GM21367 (cell line): ENCODE data around the gene TUBD1.
"Not testable (repeated sequence)": the region's sequence is repeated elsewhere in the genome, so short reads cannot be mapped to it uniquely, and the experiment has no call there.

Source experiments
- ATAC-seq: cut with Tn5 transposase; IDR thresholded peaks from one replicate; pipeline ENCODE4 v1.9.1; 2021; ENCODE audit not compliant: unreplicated experiment

The TUBD1 gene

DNA sequence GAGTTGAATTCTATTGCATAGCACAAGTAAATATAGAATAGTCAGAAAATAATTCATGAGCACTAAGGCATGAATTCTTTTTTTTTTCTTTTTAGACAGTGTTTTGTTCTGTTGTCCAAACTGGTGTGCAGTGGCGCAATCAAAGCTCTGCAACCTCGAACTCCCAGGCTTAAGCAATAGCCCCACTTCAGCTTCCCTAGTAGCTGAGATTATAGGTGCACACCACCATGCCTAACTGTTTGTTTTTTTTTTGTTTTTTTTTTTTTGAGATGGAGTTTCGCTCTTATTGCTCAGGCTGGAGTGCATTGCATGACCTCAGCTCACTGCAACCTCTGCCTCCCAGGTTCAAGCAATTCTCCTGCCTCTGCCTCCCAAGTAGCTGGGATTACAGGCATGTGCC lies 16.6 kb downstream of the TUBD1 start:
- no peak for ATAC-seq

DNA sequence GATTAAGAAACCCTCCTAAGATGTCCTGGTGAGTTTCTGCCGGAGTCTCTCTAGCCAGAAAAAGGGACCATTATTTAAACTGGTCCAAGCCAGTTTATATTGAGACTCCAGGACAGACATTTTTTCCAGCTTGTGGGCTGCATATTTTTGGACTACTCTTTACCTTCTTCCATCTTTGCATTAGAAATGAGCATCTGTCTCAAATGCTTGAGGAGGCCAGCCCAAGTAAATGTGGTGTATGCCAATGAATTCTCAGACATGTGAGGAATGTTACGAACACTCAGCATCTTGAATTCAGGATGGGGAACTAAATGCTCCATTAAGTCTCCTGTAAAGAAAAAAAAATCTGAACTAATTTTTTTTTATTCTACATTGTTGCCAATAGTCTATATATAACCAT lies 18.4 kb downstream of the TUBD1 start:
- no peak for ATAC-seq

DNA sequence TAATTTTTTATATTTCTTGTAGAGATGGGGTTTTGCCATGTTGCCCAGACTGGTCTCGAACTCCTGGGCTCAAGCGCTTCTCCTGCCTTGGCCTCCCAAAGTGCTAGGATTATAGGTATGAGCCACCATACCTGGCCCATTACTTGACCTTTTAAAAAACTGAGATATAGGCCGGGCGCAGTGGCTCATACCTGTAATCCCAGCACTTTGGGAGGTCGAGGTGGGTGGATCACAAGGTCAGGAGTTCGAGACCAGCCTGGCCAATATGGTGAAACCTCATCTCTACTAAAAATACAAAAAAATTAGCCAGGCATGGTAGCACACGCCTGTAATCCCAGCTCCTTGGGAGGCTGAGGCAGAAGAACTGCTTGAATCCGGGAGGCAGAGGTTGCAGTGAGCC lies 19.3 kb downstream of the TUBD1 start:
- not testable (repeated sequence) for ATAC-seq

DNA sequence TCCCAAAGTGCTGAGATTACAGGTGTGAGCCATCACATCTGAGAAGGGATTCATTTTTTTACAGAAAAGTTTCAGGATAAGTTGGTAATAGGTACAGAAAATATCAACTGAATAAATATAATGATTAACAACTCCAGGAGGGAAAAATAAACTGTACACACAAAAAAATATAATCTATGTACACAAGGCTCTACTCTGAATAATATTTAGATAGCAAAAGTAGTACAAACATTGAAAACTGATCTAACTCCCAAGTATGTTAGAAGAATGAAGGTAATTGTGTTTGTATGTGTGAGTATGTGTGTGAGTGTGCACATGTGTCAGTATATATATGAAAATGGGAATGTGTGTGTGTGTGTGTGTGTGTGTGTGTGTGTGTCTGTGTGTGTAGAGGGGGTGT lies 20.4 kb downstream of the TUBD1 start:
- no peak for ATAC-seq

DNA sequence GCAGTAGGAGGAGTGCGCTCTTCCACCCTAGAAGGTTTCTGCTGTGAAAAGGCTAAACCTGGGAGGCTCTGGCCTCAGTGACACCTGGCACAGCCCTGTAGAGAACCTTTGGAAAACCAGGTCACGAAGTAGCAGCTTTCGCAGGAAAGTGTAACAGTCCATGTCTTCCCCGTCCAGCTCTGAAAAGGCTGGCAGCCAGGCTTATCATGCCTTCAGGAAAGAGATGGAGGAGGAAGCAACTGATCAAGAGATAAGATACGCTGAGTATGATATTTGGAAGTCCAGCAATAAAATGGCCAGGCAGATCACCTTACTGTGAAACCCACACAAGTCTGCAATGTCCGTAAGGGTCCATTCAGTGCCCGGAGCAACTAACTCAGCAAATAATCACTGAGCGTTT lies 22.3 kb downstream of the TUBD1 start:
- ATAC-seq, result no peak

DNA sequence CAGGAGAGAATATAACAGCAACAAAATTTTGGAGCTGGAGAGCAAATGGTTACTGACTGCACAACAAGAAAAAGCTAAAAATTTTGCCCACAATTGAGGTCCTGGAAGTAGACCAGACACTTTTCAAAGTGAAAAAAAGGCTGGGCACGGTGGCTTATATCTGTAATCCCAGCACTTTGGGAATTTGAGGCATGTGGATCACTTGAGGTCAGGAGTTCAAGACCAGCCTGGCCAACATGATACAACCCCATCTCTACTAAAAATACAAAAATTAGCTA lies 22.9 kb downstream of the TUBD1 start:
- ATAC-seq, result no peak

DNA sequence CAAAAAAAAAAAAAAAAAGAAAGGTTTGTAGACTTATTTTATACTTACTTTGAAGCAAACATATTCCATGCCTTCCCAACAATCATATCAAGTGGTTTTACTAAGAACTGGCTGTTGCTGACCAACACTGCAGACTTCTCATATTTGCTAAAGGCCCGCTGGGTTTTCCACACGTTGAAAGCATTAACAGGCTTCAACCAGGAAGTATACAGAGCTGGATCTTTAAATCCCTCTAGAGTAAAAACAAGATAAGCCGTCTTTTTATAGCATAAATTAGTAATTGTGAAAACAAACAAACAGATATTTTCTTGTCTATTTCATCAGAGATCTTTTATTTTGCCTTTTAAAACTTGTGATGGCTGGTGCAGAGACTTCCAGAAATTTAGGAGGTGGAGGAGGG lies 29.1 kb downstream of the TUBD1 start:
- no peak for ATAC-seq

DNA sequence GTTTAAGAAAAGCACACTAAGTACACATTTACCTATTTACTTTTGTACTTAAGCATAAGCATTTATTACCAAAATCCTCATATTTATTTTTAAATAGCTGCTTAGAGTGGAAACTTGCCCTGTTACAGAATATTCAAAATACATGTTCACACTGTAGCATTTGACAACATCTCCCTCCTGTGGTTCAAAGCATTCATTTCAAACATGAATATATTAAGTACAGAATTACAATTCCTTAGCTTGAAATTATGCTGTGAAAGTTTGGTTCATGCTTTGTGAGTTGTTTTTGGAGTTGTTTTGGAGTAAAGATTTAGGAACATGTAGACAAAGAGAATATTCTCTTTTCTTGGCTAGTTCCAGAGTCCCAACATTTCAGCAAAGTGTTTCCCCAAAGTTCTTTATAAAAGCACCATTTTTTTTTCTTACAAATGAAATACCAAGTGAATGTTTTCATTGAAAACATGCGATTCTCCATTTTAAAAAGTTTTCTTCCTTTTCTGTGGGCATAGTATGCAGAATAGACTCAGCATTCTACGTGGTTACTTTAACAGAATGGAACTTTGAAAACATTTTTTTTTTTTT lies 33.2 kb downstream of the TUBD1 start:
- no peak for ATAC-seq

DNA sequence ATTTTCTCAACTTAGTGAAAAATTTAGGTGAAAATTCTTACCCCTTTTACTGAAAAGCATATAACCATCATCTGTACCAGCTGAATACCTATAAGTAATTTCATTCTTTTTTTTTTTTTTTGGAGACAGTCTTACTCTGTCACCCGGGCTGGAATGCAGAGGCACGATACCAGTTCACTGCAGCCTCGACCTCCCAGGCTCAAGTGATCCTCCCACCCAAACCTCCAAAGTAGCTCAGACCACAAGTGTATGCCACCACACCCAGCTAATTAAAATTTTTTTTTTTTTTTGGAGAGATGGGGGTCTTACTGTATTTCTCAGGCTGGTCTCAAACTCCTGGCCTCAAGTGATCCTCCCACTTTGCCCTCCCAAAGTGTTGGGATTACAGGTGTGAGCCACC lies 33.8 kb downstream of the TUBD1 start:
- ATAC-seq, result no peak

DNA sequence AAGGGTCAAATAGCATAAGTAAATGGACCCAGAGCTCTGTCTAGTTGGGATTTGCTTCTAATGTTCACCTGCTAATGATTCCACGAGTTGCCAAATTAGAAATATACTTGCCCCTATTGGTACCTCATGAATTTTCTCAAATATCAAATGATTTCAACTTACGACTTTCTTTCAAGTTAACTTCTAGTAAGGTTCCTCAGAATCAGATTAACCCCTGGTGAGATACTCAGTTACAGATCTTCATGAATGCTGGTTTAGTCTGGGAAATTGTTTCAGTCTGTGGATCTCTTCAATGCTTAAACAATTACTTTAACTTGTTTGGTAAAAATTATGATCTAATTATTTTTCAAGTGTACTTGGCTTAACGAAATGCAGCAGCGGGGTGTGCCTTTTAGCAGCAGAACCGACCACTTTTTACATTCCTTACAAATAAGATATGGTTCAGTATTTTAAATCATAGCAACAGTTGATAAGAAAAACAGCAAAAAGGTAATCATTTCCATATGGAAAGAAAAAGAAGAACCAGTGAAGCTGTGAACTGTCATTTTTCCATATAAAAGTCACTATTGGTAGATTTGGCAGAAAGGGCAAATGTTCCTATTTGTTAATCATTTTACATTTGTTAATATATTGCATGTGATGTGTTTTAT lies 34.5 kb downstream of the TUBD1 start:
- no peak for ATAC-seq

DNA sequence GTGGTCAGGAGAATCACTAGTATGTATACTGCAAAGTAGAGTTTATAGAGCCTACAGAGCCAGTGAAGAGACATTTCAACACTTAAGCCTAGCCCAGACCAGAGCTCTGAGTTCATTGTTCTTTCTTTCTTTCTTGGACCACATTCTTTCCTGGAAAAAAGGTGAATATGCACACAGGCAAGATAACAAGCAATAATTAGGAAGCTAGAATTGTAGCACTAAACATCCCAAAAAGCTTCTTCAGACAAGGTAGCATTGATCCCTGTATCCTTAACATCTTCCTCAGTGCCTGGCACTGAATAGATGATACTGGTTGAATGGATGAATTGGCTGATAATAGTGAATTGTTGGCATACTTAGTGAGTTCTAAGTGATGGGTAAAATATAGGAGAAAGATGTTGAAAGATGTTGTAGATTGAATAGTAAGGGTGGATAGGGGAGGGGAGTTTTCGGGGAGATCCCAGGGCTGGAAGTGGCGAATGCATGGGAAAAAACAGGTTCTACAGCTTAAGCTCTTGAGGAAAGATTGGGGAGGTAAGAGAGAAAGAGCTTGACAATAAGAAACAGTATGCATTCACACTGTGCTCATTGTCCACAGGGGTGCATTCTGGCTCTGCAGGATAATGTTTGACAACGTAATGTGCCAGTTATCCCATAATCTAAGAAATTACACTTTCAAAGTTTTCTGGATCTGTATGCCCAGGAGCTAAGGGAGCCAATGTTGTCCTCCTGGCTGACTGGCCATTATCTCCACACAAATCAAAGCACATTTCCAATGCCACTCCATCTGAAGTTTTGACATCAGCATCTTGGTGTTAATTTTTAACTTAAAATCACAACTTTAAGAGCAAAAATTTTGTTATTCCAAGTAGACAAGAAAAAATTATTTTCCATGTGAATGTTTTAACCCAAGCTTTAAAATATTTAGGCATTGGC lies 35.6 kb downstream of the TUBD1 start:
- no peak for ATAC-seq

DNA sequence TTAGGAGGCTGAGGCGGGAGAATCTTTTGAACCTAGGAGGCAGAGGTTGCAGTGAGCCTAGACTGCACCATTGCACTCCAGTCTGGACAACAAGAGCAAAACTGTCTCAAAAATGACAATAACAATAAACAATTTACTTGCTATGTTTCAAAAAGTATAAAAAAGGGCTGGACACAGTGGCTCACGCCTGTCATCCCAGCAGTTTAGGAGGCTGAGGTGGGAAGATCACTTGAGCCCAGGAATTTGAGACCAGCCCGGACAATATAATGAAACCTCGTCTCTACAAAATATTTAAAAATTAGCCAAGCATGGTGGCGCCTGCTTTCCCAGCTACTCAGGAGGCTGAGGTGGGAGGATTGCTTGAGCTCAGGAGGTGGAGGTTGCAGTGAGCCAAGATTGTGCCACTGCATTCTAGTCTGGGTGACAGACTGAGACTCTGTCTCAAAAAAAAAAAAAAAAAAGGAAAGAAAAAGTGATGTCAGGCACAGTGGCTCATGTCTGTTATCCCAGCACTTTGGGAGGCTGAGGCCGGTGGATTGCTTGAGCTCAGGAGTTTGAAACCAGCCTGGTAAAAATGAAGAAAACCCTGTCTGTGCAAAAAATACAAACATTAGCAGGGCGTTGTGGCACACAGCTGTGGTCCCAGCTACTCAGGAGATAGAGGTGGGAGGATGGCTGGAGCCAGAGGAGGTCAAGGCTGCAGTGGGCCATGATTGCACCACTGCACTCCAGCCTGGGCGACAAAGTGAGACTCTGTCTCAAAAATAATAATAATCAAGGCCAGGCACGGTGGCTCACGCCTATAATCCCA lies 38.6 kb downstream of the TUBD1 start:
- ATAC-seq, result not testable (repeated sequence)

DNA sequence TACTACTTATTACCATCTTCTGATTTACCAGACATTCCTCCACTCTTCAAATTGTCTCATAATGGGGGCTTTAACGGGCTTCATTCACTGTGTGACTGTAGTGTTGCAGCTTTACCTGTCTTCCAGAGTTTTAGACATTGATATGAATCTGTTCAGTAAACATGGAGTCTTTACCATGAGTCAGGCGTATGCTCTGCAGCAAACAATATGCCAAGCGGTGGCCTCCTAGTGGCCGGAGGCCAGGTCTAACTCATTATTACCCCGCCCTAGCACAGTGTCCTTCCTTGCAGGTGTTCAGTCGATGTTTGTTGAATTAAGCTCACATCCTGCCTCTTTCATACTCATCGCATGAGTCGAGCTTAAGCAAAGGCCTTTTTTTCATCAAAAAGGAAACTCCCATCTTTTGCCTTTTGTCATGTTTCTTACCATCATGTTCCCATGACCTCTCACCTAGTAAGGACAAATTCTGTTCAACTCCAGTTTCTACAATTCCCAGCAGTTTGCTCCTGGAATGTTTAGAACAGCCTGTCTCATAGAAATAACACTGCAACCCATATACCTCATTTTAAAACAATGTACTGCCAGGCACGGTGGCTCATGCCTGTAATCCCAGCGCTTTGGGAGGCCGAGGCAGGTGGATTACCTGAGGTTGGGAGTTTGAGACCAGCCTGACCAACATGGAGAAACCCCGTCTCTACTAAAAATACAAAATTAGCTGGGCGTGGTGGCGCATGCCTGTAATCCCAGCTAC lies 39.4 kb downstream of the TUBD1 start:
- ATAC-seq, result no peak

DNA sequence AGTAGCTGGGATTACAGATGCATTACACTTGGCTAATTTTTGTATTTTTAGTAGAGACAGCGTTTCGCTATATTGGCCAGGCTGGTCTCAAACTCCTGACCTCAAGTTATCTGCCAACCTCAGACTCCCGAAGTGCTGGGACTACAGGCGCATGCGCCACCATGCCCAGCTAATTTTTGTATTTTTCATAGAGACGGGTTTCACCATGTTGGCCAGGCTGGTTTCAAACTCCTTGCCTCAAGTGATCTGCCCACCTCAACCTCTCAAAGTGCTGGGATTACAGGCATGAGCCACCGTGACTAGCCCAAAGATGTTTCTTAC lies 39.9 kb downstream of the TUBD1 start:
- not testable (repeated sequence) for ATAC-seq

DNA sequence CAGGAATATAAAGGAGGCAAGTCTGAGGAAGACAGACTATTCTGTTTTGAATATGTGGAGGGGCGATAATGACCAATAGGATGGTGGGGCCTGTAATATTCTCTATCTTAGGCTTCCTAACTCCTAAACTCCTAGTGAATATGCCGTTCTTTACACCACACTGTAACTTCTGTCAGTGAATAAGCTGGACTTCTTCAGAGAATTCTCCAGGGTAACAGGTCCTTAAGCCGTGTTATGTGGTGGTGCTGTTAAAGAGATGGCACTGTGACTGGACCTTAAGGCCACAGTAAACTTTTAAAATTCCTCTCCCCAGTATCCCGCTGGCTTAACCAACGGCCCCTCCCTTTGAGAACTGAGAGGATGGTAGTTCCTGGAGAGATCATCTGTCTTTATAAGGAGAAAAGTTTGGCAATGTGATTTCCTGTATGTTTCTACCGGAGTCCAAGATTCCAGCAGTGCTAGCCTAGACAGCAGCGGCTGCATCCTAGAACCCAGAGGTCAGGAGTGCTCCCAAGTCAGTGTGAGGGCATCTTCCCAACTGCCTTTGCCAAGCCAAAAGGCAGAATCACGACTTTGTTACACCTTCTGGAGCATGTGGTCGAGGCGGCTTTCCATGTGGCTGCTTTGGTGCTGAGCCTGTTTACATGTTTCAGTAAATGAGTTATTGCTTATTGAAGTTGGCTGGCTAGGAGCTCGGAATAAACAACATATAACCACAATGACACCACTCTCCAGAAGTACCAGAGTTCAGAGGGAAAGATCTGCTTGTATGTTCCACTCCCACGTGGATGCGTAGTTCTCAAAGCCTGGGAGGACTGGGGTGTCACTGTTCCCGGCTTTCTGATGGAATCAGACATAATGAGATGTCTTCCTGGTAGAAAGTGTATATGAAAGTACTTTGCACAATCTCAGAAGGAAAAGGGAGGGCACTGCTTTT lies 41.0 kb downstream of the TUBD1 start:
- ATAC-seq, result no peak

DNA sequence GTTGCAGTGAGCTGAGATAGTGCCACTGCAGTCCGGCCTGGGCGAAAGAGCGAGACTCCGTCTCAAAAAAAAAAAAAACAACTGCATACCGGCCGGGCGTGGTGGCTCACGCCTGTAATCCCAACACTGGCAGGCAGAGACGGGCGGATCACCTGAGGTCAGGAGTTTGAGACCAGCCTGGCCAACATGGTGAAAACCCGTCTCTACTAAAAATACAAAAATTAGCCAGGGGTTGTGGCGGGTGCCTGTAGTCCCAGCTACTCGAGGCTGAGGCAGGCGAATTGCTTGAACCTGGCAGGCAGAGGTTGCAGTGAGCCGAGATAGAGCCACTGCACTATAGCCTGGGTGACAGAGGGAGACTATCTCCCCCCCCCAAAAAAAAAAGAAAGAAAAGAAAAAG lies 42.4 kb downstream of the TUBD1 start:
- ATAC-seq, result not testable (repeated sequence)

DNA sequence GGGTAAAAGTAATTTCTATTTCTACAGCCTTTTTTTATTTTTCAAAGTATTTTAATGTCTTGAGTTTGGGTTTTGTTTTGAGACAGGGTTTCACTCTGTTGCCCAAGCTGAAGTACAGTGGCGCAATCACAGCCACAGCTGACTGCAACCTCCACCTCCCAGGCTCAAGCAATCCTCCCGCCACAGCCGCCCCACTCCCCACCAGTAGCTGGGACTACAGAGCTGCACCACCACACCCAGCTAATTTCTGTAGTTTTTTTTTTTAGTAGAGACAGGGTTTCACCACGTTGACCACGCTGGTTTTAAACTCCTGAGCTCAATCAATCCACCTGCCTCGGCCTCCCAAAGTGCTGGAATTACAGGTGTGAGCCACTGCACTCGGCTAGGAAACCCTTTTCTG lies 44.0 kb downstream of the TUBD1 start:
- no peak for ATAC-seq

DNA sequence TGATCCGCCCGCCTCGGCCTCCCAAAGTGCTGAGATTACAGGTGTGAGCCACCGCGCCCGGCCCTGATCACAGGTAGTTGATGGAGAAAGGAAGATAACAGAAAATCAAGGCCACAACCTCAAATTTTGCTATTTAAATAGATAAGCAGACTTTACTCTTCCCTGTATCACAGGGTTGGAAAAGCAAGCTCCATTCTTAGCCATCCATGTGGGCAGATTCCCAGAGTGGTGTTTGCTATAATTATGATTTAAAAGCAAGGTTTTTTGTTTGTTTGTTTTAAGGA lies 44.4 kb downstream of the TUBD1 start:
- ATAC-seq, result no peak

DNA sequence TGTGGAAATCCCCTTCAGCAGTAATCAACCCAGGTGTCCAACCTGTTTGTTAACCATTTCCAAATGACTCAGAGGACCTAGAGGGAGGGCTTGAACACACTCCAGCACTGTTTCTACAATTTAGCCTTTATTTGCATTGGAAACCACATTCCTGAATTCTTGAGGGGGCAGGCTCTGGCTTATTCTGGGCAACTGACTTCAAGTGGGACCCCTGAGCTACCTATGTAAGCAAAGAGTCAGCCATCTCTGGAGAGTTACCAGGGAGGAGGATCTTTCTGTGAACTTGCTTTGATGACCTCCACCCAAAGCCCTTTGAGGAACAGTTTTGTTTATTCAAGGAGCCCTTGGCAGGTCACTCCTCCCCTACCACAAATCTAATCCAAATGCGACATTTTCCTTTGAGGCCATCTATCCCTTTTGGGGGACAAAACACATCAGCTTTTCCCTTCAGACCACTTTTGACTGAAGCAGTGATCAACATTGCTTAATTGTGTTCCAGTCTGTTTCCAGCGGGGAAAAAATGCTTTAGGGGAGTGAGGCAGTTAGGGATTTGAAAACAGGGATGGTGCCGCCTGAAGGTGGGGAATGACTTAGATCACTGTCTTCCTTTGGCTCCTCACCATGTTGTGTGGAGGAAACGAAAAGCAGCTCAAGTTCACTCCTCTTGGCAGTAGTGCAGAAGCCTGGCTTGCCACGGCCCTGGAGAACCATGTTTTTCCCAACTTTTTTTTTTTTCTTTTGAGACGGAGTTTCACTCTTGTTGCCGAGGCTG lies 46.2 kb downstream of the TUBD1 start:
- peak; percentile 33 for ATAC-seq
